Esophagus mucosa (tissue), 1 donor: ENCODE data around the gene ARHGEF40. TPM values are rescaled to one million over a fixed set of nuclear protein-coding genes. Genes with fewer than 3 reads are reported as not detected.

Experiments used
- ATAC-seq: fragments of 200-7000 bp; cut with Tn5 transposase; one replicate; pipeline ENCODE4 v1.9.1; 2020
- total RNA-seq: library from RNA; stranded (reverse); gene quantifications from one replicate; pipeline ENCODE4 v1.2.4, GENCODE V29; 2023
- donor health status: DM: yes; HTN: yes; CAD: no.

Gene ARHGEF40
- total RNA-seq = 2.3 TPM

DNA sequence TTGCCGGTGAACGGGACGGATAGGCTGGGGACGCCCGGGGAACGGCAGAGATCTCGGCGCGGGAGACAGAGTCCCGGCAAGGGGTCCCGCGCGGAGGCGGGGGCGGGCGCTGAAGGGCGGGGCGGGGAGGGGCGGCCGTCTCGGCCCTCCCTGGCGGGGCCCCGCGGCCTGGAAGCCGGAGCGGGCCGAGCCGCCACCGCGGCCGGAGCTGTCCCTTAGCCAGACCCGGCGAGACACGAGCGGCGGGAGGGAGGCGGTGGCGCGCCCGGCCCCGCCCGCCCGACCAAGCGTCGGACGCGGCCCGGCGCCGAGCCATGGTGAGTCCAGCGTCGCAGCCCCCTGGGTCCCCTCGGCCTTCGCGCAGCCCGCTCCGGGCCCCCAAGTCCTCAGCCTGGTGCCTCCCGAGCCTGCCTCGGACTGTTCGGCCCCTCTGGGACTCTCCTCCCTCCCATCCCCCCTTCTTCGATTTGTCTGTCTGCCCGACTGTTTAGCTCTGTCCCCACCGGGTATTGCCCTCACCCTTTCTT, at the start of gene ARHGEF40:
Gene ARHGEF40, plus strand, starts transcription at position 222 of the 527 bp plus-strand sequence. Its CDS starts 93 bp downstream, at position 315.
- peak; percentile 18 for ATAC-seq

DNA sequence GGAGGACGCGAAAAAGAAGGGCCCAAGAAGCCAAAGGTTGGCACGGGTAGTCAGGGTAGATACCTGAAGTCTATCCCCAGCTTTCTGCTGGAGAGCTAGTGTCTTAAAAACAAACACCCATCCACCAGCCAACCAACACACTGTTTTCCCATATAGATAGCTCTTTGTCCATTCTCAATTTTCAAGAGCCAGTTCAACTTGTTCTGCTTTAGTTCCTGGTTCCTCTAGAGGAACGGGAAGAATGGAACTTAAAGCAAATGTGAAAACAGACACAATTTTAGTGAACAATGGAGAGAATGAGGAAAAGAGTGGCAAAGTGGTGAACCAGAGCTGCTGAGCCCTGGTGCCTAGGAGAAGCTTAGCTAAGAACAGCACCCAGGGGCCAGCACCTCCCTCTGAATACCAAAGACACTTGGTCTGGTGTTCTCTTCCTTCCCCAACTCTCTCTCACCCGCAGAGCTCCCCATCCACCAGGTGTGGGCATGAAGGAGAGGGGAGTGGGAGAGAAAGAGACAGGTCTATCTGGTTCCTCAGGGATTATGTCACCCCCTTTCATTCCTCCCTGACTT, 49.0 kb upstream of the ARHGEF40 start:
- ATAC-seq = peak; percentile 12

DNA sequence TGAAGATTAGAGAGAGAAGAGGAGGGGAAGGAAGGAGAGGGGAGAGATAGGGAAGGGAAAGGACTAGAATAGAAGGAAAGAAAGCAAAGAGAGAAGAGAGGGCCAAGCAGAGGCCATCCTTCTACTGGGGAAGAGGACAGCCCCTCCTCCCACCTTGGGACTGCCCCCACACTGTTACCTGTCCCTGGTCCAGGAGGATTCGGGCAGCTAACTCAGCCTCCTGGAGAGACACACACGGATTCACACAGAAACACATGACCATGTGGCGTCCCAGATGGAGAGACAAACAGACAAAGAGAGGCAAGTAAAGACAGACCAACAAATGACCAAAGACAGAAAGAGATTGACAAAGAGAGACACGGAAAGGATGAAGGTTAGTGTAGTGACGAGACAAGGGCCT, 47.4 kb upstream of the ARHGEF40 start:
- no peak for ATAC-seq

DNA sequence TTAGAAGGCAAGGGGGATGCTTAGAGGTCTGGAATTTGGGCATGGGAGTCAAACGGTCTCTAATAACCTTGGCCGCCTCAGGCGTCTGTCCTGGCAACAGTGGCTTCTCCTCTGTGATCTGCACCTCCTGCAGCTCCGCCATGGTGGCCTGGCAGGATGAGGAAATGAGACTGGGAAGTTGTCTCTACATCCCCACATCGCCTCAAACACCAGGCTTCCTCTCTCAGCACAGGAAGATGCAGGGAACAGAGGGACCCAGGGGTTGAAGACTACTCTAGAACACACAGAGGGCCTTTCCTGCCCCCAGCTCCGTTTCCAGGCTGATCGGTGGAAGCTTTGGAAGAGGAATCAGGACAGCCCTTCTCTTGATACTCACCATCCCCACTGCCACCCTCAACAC, 46.9 kb upstream of the ARHGEF40 start:
- ATAC-seq = no peak

DNA sequence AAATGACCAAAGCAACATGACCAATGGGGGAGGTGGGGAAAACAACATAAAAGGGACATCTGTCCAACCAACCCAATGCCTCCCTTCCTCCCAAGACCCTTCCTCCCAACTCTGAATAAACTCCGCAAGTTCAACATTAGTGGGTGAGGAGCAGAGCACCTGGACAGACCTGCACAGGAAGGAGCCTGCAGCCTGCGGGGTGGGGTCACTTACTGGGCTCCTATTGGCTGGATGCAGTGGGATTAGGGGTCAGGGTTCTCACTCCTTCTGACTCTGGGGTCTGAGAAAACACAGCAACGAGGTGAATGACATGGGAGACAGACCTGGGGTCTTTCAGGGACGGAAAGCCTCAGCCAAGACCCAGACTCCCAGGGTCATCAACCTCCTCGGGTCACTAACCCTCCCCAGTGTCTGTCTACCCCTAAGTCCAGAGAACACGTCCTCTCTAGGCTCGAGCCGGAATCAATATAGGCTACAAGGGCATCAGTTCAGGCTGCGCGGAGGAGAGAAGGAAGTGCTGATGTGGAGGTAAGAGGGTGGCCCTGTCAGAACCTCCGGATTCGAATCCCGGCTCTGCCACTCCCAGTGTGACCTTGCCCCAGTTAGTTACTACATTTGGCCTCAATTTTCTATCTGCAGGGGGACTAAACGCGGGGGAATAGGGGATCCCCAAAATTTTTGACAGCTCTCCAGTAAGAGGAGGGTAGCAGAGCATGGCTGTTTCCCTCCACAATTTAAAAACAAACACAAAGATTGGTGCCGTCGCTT, 46.1 kb upstream of the ARHGEF40 start:
- ATAC-seq = no peak

DNA sequence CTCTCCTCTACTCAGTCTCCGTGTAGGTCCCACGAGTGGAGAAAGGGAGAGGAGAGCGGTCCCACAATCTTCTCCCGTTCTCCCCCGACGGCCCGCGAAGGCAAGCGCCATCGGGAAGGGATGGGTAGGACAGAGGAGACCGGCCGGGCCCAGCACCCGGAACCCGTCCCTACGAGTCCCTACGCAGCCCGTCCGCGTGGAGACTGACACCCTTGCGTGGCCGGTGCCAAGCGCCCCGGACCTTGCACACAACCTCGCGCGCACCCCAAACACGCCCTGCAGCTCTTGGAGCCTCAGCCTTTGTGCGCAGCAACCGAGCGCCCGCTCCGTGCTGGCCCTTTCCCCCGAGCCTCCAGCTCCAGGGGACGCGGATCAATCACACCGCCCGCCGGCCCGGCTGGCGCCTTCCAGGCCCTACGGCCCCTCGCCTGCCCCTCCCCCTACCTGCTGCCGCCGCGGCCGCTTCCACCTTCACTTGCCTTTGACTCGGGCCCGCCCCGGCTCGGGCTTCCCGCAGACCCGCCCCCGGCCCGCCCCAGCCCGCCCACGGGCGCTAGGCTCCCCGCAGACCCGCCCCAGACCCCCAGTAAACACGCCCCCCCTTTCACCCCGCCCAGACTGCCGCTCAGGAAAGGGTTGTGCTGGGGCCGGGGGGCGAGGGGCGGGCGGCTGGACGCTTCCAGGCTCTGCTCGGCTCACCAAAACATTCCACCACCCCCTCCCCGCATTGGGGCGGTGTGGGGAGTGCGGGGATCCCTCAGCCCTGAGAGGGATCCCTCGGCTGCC, 45.3 kb upstream of the ARHGEF40 start, which contains the start of gene NDRG2:
Gene NDRG2, minus strand, starts transcription at position 477 of the 786 bp plus-strand sequence. CDS start 1,746 bp downstream, outside the sequence.
- peak; percentile 84 for ATAC-seq

DNA sequence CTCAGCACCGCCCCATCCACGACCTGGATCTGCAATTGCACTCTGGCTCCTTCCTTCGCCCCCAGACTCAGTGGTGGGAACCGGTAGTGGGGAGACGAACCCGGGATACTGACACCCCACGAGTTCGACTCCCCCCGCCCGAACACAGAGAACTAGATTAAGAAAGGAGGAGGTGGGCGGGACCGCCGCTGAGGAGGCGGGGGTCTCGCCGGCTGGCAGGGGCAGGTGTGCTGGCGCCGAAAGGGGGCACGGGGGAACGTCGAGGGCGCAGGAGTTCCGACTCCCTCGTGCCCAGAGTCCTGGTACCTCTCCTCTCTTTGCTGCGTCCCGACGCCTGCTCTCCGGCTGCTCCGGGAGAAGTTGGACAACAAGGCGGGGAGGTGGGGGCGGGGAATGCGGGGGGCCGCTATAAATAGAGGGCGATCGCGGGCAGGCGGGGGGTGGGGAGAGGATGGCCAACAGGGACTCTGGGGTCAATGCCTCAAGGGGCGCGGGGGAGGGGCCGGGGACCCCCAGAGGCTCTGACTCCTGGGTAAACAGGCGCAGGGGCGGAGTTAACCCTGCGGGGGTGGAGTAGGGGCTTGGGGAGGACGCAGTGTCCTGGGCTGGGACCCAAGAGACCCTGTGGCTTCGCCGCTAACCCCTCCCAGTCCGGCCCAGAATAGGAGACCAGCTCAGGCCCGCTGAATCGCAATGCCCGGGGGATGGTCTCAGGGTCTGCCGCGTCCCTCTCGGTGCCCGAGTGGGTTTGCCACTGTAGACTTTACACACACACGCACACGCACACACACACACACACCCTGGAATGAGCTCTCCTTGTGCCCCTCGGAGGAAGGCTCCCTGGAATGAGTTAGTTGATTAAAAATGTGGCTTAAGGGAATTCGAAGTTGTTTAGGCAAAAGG, 44.5 kb upstream of the ARHGEF40 start:
- ATAC-seq = peak; percentile 2

DNA sequence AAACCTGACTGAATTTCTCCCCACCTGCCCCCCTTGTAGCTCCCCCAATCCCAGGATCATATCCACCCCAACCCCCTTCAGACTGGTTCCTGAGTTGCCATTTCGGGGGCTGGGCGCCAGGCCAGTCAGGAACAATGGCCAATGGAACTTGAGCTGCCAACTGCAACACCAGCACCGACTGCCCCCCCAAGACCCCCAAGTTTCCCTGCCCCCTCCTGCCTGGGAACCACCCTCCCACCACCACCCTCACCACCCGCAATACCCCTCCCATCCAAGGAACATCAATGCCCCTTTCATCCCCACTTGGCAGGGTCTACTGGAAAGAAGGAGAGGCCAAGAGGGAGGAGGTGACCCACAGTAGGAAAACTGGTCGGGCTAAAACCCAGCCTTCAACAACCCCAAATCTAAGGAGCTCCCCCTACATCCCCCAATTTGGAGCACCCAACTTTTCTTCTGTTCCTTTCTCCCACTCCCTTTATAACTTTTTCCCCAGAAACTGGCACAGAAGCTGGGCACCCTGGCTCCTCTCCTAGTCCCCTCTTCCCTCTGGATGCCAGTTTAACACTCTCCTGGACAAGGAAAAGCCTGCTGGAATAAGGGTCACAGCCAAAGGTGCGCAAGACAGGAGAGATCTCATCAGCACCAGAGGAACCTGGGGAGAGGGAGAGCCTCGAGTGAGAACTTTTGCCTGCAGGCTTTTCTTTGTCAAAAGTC, 43.7 kb upstream of the ARHGEF40 start:
- no peak for ATAC-seq

DNA sequence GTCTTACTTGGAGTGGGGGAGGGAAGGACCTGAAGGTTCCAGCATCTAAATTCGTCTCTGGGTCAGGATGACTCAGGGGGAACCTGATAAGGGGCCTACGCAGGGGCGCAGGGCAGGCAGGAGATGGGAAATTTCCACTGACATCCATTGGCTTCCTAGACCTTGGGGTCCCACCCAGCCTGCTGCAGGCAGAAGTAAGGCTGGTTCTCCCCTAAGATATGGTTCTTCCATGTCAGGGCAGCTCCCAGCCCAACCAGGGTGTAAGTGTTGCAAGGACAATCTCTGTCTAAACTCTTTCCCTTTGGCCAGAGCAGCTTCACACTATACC, 43.2 kb upstream of the ARHGEF40 start:
- no peak for ATAC-seq

DNA sequence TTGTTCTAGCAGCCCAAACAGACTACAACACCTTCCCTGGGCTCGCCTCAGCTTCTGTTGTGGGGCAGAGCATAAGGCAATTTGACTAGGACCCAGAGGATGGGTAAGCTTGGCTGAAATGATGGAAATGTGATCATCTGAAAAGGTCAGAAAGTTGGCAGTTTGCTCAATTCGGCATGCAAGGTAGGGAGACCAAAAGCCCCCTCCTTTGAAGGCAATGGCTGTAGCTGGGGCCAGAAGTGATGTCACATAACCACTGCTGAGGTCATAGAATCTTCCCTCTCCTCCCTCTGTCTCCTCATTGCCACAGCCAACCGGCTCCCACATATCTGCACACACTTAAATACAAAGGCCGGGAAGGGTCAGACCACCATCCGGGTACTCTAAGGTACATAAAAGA, 40.2 kb upstream of the ARHGEF40 start, which contains the start of gene TPPP2:
Gene TPPP2, plus strand, starts transcription at position 301 of the 400 bp plus-strand sequence. CDS start 365 bp downstream, outside the sequence.
- ATAC-seq = no peak

DNA sequence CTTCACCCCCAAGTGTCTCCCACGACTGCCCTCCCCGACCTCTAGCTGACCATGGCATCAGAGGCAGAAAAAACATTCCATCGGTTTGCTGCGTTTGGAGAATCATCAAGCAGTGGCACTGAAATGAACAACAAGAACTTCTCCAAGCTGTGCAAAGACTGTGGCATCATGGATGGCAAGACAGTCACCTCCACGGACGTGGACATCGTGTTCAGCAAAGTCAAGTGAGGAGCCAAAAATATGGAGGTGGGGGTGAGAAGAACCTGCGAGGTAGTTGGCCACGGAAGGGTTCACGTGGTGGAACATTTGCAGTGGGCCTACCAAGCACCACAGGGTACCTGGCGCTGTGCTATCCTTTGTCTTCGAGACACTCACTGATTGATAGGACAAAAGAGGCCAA, 39.6 kb upstream of the ARHGEF40 start:
- no peak for ATAC-seq

DNA sequence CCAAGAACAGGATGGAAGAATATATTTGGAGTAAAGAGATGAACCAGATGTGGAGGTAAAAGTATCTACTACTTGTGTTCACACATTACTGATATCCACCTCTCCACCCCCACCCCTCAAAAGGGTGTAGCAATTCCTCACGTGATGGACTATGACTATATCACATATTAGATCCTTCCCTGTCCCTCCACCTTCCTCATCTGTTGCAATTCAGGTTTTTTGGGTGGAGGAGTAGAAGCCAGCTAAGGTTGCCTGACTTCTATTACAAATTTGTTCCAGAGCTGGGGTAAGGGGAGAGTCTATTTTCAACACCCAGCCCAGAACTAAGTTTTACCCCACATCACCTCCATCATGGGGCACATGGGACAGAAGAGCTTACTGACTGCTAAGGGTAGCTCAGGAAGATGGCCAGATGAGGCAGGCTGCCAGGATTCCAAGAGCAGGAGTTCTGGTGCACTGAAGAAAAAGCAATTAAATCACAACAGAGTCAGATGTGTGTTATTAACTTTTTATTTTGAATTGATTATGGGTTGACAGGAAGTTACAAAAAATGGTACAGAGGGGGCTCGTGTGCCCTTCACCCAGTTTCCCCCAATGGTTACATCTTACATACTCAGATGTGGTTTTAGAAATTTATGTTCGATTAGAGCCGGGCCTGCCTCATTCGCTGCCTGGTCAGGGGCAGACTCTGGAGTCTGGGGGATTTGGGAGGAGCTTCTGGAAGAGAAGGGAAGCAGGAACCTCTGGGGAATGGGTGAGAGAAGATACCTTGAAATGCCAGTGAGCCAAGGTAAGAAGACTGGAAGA, 37.6 kb upstream of the ARHGEF40 start:
- peak; percentile 79 for ATAC-seq

DNA sequence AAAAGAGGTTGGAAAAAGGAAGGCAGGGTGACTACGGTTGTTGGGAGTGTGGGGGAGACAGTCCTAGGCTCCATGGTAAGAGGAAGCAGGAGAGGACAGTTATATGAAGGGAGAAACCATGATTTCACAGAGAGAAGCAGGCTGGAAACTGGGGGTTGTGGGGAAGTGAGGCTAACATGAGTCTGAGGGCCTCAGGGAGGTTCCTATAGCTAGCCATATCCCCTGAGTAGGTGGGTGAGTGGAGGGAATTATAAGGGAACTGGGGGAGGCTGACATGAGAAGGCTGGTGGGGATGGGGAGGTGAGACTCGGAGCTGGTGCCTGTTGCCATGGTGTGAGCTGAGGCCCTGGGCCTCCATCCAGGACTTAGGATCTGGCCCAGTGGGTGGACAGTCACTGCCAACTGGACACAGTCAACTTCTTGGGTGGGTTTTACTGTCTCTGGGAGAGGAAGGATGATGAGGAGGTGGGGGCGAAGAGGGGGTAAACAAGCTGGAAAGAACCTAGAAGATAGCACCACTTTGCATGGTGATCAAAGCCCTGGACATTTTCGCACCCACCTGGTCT, 36.9 kb upstream of the ARHGEF40 start:
- ATAC-seq = no peak

DNA sequence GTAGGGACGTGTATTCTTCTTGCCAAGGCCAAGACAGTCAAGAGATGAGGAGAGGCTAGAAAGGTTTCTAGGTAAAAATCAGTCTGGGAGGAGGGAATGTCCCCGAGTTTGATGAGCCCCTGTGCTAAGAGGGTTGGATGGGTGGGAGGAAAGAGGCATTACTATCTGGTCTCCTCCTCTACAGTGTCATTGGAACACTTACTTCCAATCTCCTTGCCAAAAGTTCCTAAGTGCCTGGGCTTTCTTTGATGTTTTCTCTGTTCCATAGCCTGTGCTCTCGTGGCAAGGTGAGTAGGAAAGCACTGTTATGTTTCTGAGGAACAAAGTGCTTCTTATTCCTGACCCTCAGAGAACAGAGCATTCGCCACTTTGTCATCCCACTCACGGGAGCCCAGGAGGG, 35.4 kb upstream of the ARHGEF40 start, which contains the start of gene RNASE13:
Gene RNASE13, minus strand, starts transcription at position 101 of the 400 bp plus-strand sequence. CDS start 519 bp downstream, outside the sequence.
- ATAC-seq = no peak

DNA sequence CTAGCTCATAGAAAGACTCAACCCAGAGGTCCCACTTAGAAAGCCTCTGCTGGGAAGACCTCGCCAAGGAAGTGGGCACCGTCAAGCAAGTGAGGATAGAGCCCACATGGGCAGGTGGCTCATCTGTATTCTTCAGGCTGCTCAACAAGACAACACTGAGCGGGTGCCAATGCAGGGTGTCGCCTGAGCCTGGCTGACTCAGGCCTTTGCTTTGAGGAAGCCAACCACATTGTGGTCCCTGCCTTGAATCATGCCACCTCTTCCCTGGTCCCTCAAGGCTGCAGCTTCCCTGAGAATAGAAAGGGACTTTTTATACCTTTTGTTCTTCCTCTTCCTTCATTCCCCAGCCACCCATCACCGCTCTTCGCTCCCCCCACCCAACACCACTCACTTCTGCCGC, 33.4 kb upstream of the ARHGEF40 start:
- ATAC-seq = peak; percentile 73

DNA sequence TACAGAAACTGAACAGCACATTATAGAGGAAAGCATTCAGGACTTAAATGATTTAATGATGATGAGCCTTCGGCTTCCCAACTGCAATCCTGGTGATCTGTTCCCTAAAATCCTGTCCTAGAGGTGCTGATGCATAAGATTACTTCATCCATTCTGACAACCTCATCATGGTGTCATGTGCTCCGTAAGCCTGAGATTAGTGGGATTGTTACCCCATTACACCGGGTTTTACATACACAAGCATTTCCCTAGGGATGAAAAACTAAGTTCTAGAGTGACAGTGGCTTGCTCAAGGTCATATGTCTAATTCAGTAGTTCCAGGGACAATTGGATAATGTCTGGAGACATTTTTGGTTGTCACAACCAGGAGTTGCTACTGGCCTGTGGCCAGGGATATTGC, 32.9 kb upstream of the ARHGEF40 start:
- ATAC-seq = no peak

DNA sequence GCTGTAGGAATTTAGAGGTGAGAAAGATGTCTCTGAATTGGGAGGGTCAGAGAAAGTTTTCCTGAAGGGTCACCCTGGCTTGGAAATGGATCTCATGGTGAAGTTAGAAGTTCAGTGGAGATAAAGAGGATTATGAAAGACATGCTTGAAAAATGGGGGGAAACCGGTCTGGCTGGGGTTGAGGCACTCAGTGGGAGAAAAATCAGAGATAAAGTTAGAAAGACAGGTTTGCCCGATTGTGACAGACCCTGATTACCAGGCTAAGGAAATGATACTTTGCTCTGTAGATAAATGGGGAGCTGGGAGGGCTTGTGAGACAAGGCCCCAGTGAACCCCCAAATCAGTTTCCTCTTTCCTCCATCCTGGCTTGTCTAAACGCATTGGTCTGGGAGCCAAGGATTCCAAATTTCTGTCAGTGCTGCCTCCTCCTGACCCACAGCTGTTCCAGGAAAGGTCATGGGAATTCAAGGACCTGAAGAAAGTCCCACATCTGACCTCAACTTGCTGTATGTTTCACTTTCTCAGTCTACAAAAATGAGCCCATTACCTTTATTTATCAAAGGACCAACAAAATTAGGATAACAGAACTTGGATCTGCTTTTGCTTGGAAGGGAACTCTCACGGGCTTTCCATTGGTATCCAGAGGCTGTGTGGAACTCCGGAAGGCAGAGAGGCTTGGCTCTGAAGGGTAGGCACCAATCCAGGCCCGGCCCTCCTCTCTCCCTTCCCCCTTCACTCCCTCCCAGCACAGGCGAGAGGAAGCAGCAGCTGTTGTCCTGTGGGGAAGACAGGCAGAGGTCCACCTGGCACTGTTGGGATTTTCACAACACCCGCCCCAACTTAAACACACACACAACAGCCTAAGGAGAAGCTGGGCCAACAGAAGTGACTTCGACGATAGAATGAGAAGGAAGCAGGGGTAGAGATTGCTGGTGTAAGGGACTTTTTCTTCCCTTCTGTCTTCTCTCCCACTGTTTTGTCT, 31.4 kb upstream of the ARHGEF40 start:
- peak; percentile 30 for ATAC-seq

DNA sequence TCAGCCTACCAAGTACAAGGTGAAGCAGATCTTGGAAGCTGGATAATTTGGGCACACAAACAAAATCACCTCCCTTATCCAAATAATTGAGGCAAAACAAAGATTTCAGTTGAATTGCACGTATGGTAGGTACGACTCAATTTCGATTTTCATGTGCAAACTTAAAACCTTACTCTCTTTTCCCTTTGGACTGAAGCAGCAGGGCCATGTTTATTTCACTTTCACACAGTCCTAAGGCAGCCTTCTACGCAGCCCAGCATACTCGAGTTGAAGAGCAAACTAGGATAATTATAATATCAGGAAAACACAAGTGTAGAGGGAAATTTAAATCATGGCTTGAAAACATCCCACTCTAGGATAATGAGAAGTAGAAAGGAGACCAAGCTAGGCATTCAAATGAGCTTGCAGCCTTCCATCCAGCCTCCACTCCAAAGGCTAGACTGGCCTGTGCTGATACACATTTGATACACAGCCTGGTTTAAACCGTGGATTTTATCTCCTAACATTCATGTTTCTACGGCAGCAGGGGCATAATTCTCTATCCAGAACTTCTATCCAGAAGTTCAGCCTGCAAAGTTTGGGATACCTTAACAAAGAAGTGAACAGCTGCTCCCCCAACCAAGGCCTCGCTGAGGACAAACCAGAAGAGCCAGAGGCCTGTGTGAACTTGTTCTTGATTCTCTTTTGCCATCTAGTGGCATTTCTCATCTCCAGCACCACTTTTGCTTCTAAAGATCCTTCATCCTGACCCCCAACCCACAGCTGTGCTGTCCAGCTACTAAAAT, 30.3 kb upstream of the ARHGEF40 start:
- ATAC-seq = peak; percentile 33
